Mesothelial cell of epicardium (in vitro differentiated cells): ENCODE measurements around the gene FAM200C. TPM values are rescaled to one million over a fixed set of nuclear protein-coding genes. Genes with fewer than 3 reads are reported as not detected.

Experiments used
- DNase-seq, 2 experiments: peaks; one replicate each; pipeline ENCODE4 v3.0.0; 2021; ENCODE audit warnings: low spot score in 2 of 2; ENCODE audit not compliant: unreplicated experiment in 2 of 2
- H3K27ac Mint-ChIP-seq: 2 replicates; pipeline ENCODE4 v1.8.0; 2021; ENCODE audit warnings: mixed read lengths
- H3K27me3 Mint-ChIP-seq: 2 replicates; pipeline ENCODE4 v1.8.0; 2021; ENCODE audit warnings: low read depth, mixed read lengths
- H3K36me3 Mint-ChIP-seq: 2 replicates; pipeline ENCODE4 v1.8.0; 2021; ENCODE audit warnings: mixed read lengths
- H3K4me1 Mint-ChIP-seq: 2 replicates; pipeline ENCODE4 v1.8.0; 2021; ENCODE audit warnings: mixed read lengths
- H3K4me3 Mint-ChIP-seq: 2 replicates; pipeline ENCODE4 v1.8.0; 2021; ENCODE audit warnings: mild to moderate bottlenecking, moderate library complexity, mixed read lengths
- H3K9me3 Mint-ChIP-seq: 2 replicates; pipeline ENCODE4 v1.8.0; 2021; ENCODE audit warnings: mixed read lengths
- CTCF ChIP-seq: fragments of 200-600 bp; sonication (generic); IDR thresholded peaks from one replicate; pipeline ENCODE4 v1.5.0; 2021; ENCODE audit warnings: antibody characterized with exemption; ENCODE audit not compliant: unreplicated experiment
- total RNA-seq: library from RNA; stranded (reverse); gene quantifications from 3 replicates; pipeline ENCODE4 v1.2.1, GENCODE V29; 2021

The FAM200C gene
- total RNA-seq, 1 donor from 2014 or later: 6.6 TPM

- Mint-ChIP-seq H3K36me3 (peaks cover 13% of the 10 kb centered on the region), H3K4me3 (no peak overlapping the region), H3K4me1 (peaks cover 15% of the 10 kb centered on the region), H3K27ac (no peak overlapping the region), H3K27me3 (peaks cover 13% of the 10 kb centered on the region), H3K9me3 (no peaks in the 10 kb centered on the region)
- TF ChIP-seq CTCF: no peak
- DNase-seq: no peak
Observed at GRCh38 chr5:160432196-160432595, 32.3 kb upstream of the FAM200C start.

DNA sequence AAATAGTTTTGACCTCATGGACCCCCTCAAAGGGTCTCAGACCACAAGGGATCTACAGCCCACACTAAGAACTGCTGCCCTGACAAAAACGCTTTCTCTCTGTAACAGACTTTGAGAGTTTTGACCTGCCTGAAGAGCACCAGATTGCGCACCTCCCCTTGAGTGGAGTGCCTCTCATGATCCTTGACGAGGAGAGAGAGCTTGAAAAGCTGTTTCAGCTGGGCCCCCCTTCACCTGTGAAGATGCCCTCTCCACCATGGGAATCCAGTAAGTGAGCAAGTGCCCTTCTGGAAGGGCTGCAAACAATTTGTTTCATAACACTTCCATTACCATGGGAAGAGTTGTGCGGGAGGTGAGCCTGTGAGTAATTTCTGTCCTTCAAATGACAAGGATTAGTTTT lies 27.8 kb upstream of the FAM200C start:
- H3K4me1 Mint-ChIP-seq: peaks cover 25% of the 10 kb centered on the region
- H3K36me3 Mint-ChIP-seq: peaks cover 15% of the 10 kb centered on the region
- TF ChIP-seq CTCF: no peak
- no peak overlapping the region for H3K27ac Mint-ChIP-seq
- H3K27me3 Mint-ChIP-seq: no peaks in the 10 kb centered on the region
- no peak for DNase-seq
- no peaks in the 10 kb centered on the region for H3K9me3 Mint-ChIP-seq
- no peak overlapping the region for H3K4me3 Mint-ChIP-seq

GRCh38 chr5:160423099-160423498 lies 23.2 kb upstream of the FAM200C start:
- H3K27ac Mint-ChIP-seq: peak overlapping the region; percentile 8
- TF ChIP-seq CTCF: no peak
- DNase-seq: no peak
- H3K4me1 Mint-ChIP-seq: peaks cover 58% of the 10 kb centered on the region
- no peaks in the 10 kb centered on the region for H3K27me3 Mint-ChIP-seq
- H3K36me3 Mint-ChIP-seq: peaks cover 6% of the 10 kb centered on the region
- peak overlapping the region; percentile 88 for H3K4me3 Mint-ChIP-seq
- no peaks in the 10 kb centered on the region for H3K9me3 Mint-ChIP-seq

GRCh38 chr5:160421625-160422258 lies 21.9 kb upstream of the FAM200C start, which contains the start of gene PTTG1:
Gene PTTG1 (plus strand): TSS chr5:160421855. CDS start chr5:160422313, 458 bp downstream.
- peak; percentile 91 to 96 for DNase-seq
- Mint-ChIP-seq H3K4me1 (peaks cover 63% of the 10 kb centered on the region), H3K27ac (peak within 1 kb of the TSS; percentile 89), H3K36me3 (peaks cover 2% of the 10 kb centered on the region), H3K27me3 (no peaks in the 10 kb centered on the region), H3K4me3 (peak within 1 kb of the TSS; percentile 88), H3K9me3 (no peaks in the 10 kb centered on the region)
- no peak for TF ChIP-seq CTCF

DNA sequence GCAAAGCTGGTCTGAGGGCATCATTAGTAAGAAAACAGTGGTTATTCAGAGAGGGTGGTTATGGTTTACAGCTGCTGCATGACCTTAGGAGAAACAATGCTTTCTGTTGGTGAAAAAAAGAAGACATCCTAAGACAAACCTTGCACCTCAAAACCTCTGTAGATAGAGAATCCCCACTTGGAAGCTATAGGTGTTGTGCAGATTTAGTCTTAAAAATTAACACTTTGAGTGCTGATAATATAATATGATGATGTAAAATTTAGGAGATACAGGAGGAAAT lies 20.4 kb upstream of the FAM200C start:
- no peaks in the 10 kb centered on the region for H3K9me3 Mint-ChIP-seq
- H3K27me3 Mint-ChIP-seq: no peaks in the 10 kb centered on the region
- H3K4me3 Mint-ChIP-seq: peak overlapping the region; percentile 98
- H3K36me3 Mint-ChIP-seq: peaks cover 2% of the 10 kb centered on the region
- peak overlapping the region; percentile 98 for H3K27ac Mint-ChIP-seq
- DNase-seq: no peak
- no peak for TF ChIP-seq CTCF
- H3K4me1 Mint-ChIP-seq: peaks cover 64% of the 10 kb centered on the region
